SH-SY5Y (cell line): ENCODE measurements around the gene MXI1.

ENCODE experiments used
- GATA2 ChIP-seq: IDR thresholded peaks from 2 replicates; pipeline ENCODE4 v1.6.1; 2011; ENCODE audit warnings: mild to moderate bottlenecking, low read depth, low read length
- GATA3 ChIP-seq: IDR thresholded peaks from 2 replicates; pipeline ENCODE4 v1.6.1; 2011; ENCODE audit warnings: low read depth, mild to moderate bottlenecking, low read length, moderate library complexity

Gene MXI1

GRCh38 chr10:110217662-110218008 is 10.2 kb downstream of the MXI1 start:
- TF ChIP-seq GATA3 (no peak), GATA2 (no peak)

GRCh38 chr10:110218632-110219031 is 11.2 kb downstream of the MXI1 start:
- TF ChIP-seq GATA2 = no peak
- no peak for TF ChIP-seq GATA3

- TF ChIP-seq GATA2 (no peak), GATA3 (no peak)
Measured at GRCh38 chr10:110219884-110220283, 12.5 kb downstream of the MXI1 start.

- TF ChIP-seq GATA2 (no peak), GATA3 (no peak)
Measured at GRCh38 chr10:110220398-110220797, 13.0 kb downstream of the MXI1 start.

- TF ChIP-seq GATA3 (no peak), GATA2 (no peak)
Measured at GRCh38 chr10:110221044-110221720, 13.8 kb downstream of the MXI1 start.

- TF ChIP-seq GATA2 = no peak
- no peak for TF ChIP-seq GATA3
Measured at GRCh38 chr10:110221721-110222261, 14.4 kb downstream of the MXI1 start.

- TF ChIP-seq GATA2 (no peak), GATA3 (no peak)
Measured at GRCh38 chr10:110222641-110223297, 15.4 kb downstream of the MXI1 start.

- TF ChIP-seq GATA2 = no peak
- TF ChIP-seq GATA3 = no peak
Measured at GRCh38 chr10:110223298-110223925, 16.0 kb downstream of the MXI1 start.

GRCh38 chr10:110224992-110225391 is 17.6 kb downstream of the MXI1 start:
- no peak for TF ChIP-seq GATA2
- TF ChIP-seq GATA3 = no peak

- TF ChIP-seq GATA2 = no peak
- TF ChIP-seq GATA3 = no peak
Measured at GRCh38 chr10:110225441-110225755, 18.0 kb downstream of the MXI1 start.

- TF ChIP-seq GATA2 (no peak), GATA3 (no peak)
Measured at GRCh38 chr10:110225756-110226542, 18.5 kb downstream of the MXI1 start.

- TF ChIP-seq GATA3 = no peak
- TF ChIP-seq GATA2 = no peak
Measured at GRCh38 chr10:110226543-110226925, 19.1 kb downstream of the MXI1 start.

GRCh38 chr10:110226926-110227641 is 19.7 kb downstream of the MXI1 start:
- TF ChIP-seq GATA2 = no peak
- no peak for TF ChIP-seq GATA3

GRCh38 chr10:110228066-110228465 is 20.7 kb downstream of the MXI1 start:
- TF ChIP-seq GATA2 (no peak), GATA3 (no peak)

GRCh38 chr10:110229155-110229554 is 21.8 kb downstream of the MXI1 start:
- TF ChIP-seq GATA3 (no peak), GATA2 (no peak)
